ENCODE measurements around the gene CEP83.
"Not testable (repeated sequence)": the region's sequence is repeated elsewhere in the genome, so short reads cannot be mapped to it uniquely, and the experiment has no call there.

The CEP83 gene

GRCh38 chr12:94404854-94405253 is 54.8 kb downstream of the CEP83 start:
- DNase-seq (ENCODE audit: low read depth in 2 of 2) = peak in 1 of 2 donors; percentile 9
- TF ChIP-seq, protein P1, sequence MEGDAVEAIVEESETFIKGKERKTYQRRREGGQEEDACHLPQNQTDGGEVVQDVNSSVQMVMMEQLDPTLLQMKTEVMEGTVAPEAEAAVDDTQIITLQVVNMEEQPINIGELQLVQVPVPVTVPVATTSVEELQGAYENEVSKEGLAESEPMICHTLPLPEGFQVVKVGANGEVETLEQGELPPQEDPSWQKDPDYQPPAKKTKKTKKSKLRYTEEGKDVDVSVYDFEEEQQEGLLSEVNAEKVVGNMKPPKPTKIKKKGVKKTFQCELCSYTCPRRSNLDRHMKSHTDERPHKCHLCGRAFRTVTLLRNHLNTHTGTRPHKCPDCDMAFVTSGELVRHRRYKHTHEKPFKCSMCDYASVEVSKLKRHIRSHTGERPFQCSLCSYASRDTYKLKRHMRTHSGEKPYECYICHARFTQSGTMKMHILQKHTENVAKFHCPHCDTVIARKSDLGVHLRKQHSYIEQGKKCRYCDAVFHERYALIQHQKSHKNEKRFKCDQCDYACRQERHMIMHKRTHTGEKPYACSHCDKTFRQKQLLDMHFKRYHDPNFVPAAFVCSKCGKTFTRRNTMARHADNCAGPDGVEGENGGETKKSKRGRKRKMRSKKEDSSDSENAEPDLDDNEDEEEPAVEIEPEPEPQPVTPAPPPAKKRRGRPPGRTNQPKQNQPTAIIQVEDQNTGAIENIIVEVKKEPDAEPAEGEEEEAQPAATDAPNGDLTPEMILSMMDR (IDR thresholded peaks at IDR 0.05; ENCODE audit: low read depth, low read length) = no peak

DNA sequence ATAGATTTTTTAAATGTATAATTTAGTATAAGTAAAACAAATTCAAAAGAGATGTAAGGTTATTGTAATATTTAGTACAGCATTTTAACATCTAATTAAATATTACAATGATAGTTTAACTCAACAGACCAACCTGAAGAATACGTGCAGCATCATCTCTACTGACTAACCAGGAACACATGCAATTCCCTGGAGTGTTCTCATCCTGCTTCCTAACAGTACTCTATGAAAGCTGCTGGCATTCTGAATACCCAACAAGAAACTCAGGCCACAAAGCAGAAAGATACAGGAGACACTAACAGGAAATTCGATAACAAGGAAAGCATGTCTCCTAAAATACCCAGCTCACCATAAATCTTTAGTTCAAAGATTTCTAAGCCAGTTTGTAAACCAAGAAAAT is 58.3 kb downstream of the CEP83 start:
- TF ChIP-seq, protein P1 (IDR thresholded peaks at IDR 0.05; ENCODE audit: low read depth, low read length) = no peak
- no peak overlapping the region for H3K4me3 ChIP-seq (replicated peaks in 1 of 2; ENCODE audit: low read depth in 2 of 2, low read length in 2 of 2)
- DNase-seq (ENCODE audit: low read depth in 2 of 2) = peak in 1 of 2 donors; percentile 50

More at GRCh38 chr12:94404854-94405253, 54.8 kb downstream of the CEP83 start:
- no peak overlapping the region for H3K4me3 ChIP-seq (replicated peaks in 1 of 2; ENCODE audit: low read depth in 2 of 2, low read length in 2 of 2)

DNA sequence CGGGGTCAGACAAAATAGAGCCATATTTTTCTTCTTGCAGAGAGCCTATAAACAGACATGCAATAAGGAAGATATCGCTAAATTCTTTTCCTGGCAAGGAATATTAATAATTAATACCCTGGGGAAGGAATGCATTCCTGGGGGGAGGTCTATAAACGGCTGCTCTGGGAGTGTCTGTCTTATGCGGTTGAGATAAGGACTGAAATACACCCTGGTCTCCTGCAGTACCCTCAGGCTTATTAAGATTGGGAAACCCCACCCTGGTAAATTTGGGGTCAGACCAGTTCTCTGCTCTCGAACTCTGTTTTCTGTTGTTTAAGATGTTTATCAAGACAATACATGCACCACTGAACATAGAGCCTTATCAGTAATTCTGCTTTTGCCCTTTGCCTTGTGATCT is 61.0 kb downstream of the CEP83 start:
- not testable (repeated sequence) for H3K4me3 ChIP-seq (replicated peaks in 1 of 2; ENCODE audit: low read depth in 2 of 2, low read length in 2 of 2); DNase-seq (ENCODE audit: low read depth in 2 of 2)

GRCh38 chr12:94397401-94397800 is 62.3 kb downstream of the CEP83 start:
- no peak for DNase-seq (ENCODE audit: low read depth in 2 of 2)
- TF ChIP-seq, protein P1 (IDR thresholded peaks at IDR 0.05; ENCODE audit: low read depth, low read length) = no peak

DNA sequence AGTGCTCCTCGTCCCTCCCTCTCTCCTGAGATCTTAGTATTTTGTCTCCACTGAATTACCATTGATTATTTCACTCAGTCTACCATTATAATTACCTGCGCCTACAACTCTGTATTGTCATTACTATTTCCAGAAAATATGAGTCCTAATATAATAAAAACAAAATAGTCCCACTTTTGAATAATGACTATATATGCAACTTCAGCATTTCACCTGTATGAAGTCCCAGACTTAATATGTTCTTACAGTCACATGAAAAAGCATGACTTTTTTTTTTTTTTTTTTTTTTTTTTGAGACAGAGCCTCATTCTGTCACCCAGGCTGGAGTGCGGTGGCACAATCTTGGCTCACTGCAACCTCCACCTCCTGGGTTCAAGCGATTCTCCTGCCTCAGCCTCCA is 63.7 kb downstream of the CEP83 start:
- DNase-seq (ENCODE audit: low read depth in 2 of 2); H3K4me3 ChIP-seq (replicated peaks in 1 of 2; ENCODE audit: low read depth in 2 of 2, low read length in 2 of 2): not testable (repeated sequence)

More at GRCh38 chr12:94397401-94397800, 62.3 kb downstream of the CEP83 start:
- no peak overlapping the region for H3K4me3 ChIP-seq (replicated peaks in 1 of 2; ENCODE audit: low read depth in 2 of 2, low read length in 2 of 2)

DNA sequence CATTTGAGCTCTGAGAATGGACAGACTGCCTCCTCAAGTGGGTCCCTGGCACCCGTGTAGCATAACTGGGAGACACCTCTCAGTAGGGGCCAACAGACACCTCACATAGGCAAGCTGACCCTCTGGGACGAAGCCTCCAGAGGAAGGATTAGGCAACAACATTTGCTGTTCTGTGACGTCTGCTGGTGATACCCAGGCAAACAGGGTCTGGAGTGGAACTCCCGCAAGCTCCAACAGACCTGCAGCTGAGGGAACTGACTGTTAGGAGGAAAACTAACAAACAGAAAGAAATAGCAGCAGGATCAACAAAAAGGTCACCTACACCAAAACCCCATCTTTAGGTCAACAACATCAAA is 69.6 kb downstream of the CEP83 start:
- no peak overlapping the region for H3K4me3 ChIP-seq (replicated peaks in 1 of 2; ENCODE audit: low read depth in 2 of 2, low read length in 2 of 2)
- TF ChIP-seq, protein P1 (IDR thresholded peaks at IDR 0.05; ENCODE audit: low read depth, low read length) = no peak
- no peak for DNase-seq (ENCODE audit: low read depth in 2 of 2)

DNA sequence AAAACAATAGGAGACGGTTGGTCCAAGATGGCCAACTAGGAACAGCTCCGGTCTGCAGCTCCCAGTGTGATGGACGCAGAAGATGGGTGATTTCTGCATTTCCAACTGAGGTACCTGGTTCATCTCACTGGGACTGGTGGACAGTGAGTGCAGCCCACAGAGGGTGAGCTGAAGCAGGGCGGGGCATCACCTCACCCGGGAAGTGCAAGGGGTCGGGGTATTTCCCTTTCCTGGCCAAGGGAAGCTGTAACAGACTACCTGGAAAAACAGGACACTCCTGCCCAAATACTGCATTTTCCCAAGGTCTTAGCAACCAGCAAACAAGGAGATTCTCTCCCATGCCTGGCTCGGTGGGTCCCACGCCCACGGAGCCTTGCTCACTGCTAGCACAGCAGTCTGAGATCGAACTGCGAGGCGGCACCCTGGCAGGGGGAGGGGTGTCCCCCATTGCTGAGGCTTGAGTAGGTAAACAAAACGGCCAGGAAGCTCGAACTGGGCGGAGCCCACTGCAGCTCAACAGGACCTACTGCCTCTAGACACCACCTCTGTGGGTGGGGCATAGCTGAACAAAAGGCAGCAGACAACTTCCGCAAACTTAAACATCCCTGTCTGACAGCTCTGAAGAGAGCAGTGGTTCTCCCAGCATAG is 70.1 kb downstream of the CEP83 start:
- not testable (repeated sequence) for H3K4me3 ChIP-seq (replicated peaks in 1 of 2; ENCODE audit: low read depth in 2 of 2, low read length in 2 of 2); DNase-seq (ENCODE audit: low read depth in 2 of 2)

- TF ChIP-seq, protein P1 (IDR thresholded peaks at IDR 0.05; ENCODE audit: low read depth, low read length) = no peak
- peak in 1 of 2 donors; percentile 89 for DNase-seq (ENCODE audit: low read depth in 2 of 2)
- H3K4me3 ChIP-seq (replicated peaks in 1 of 2; ENCODE audit: low read depth in 2 of 2, low read length in 2 of 2) = no peak overlapping the region
Observed at GRCh38 chr12:94386422-94386821, 73.2 kb downstream of the CEP83 start.

Measured in cardiac fibroblast (primary cell).